Measurements from ENCODE around the gene ODF4. TPM values are rescaled to one million over a fixed set of nuclear protein-coding genes. Genes with fewer than 3 reads are reported as not detected.

Gene ODF4
- total RNA-seq, 1 experiment from 2014 or later = not detected

- TF ChIP-seq PRDM15 (CRISPR knock-in tag; IDR thresholded peaks at IDR 0.05) = no peak
- peak; percentile 77; the same call in 1 of the 2 replicates for TF ChIP-seq ZMAT4 (CRISPR knock-in tag; IDR thresholded peaks at IDR 0.05)
- TF ChIP-seq ATF3 (CRISPR knock-in tag; conservative IDR thresholded peaks at IDR 0.05) = no peak
- TF ChIP-seq RELA (CRISPR knock-in tag; IDR thresholded peaks at IDR 0.05; ENCODE audit: borderline replicate concordance) = no peak
- TF ChIP-seq ZNF512 (CRISPR knock-in tag; IDR thresholded peaks at IDR 0.05; ENCODE audit: borderline replicate concordance) = no peak
- no peak for TF ChIP-seq ZNF532 (CRISPR knock-in tag; IDR thresholded peaks at IDR 0.05; ENCODE audit: borderline replicate concordance)
- TF ChIP-seq ZNF671 (CRISPR knock-in tag; IDR thresholded peaks at IDR 0.05) = no peak
- no peak for TF ChIP-seq GTF2I (CRISPR knock-in tag; conservative IDR thresholded peaks at IDR 0.05)
- no peak for TF ChIP-seq OVOL2 (CRISPR knock-in tag; IDR thresholded peaks at IDR 0.05; ENCODE audit: borderline replicate concordance)
- peak; percentile 58 for TF ChIP-seq FOXP1 (CRISPR knock-in tag; IDR thresholded peaks at IDR 0.05; ENCODE audit: borderline replicate concordance)
- TF ChIP-seq ARID4B (CRISPR knock-in tag; IDR thresholded peaks at IDR 0.05; ENCODE audit: borderline replicate concordance) = no peak
- peak; percentile 75 for TF ChIP-seq SP1 (CRISPR knock-in tag; conservative IDR thresholded peaks at IDR 0.05)
- no peak for TF ChIP-seq ZNF396 (CRISPR knock-in tag; IDR thresholded peaks at IDR 0.05; ENCODE audit: borderline replicate concordance)
- no peak for TF ChIP-seq ATF2 (CRISPR knock-in tag; IDR thresholded peaks at IDR 0.05; ENCODE audit: borderline replicate concordance, low read depth)
- no peak for TF ChIP-seq ERG (CRISPR knock-in tag; IDR thresholded peaks at IDR 0.05)
- TF ChIP-seq ZNF232 (CRISPR knock-in tag; IDR thresholded peaks at IDR 0.05) = no peak; the same call in 1 of the 2 replicates
Measured at GRCh38 chr17:8383143-8383822, 43.6 kb downstream of the ODF4 start, which contains the start of gene RPL26 (continued).

Data from WTC11 (cell line).